K562 (cell line): ENCODE results near the gene OCA2. TPM values are rescaled to one million over a fixed set of nuclear protein-coding genes. Genes with fewer than 3 reads are reported as not detected.

Experiments used
- ATAC-seq: fragments of 200-7000 bp; cut with Tn5 transposase; 3 replicates; pipeline ENCODE4 v1.9.1; 2020; ENCODE audit warnings: moderate library complexity
- BruUV-seq: library from RNA; stranded (reverse); fragments of 400-500 nt; replicated peaks from 2 replicates; lab custom pipeline; 2021; lab: Mats Ljungman, UMichigan
- CTCF ChIA-PET: fragments of 300-600 bp; formaldehyde crosslinking; extraction: SDS; loops from one replicate; lab custom pipeline; 2021; ENCODE audit warnings: low intra/inter-chr PET ratio; lab: Yijun Ruan, JAX
- POLR2A ChIA-PET: fragments of 300-600, 350-650 bp; sonication (Branson Sonifier 250); formaldehyde crosslinking; extraction: SDS; loops from one replicate; lab custom pipeline; 2021; ENCODE audit warnings: antibody characterized with exemption, inconsistent platforms; lab: Yijun Ruan, JAX
- DNase-seq, 4 experiments: peaks; one replicate each; pipeline versions ENCODE4 v3.0.0 to v3.0.0-alpha.2; 2011 to 2018; ENCODE audit warnings: low spot score in 3 of 4, mixed read lengths in 3 of 4; ENCODE audit errors: extremely low read depth in 1 of 4
- FAIRE-seq: peaks from 2 replicates; lab custom pipeline; 2011; peaks lifted over from hg19 to GRCh38; lab: Jason Lieb, UNC
- H2AFZ ChIP-seq: 2 replicates; pipeline ENCODE4 v1.6.0; 2011; ENCODE audit warnings: low read depth, low read length, control low read depth, inconsistent platforms
- H3K27ac ChIP-seq: fragments of 200-600 bp; 3 replicates; pipeline ENCODE4 v1.8.0; 2011; ENCODE audit warnings: low read depth, mild to moderate bottlenecking, control low read depth, inconsistent platforms, low read length, moderate library complexity, mixed read lengths; ENCODE audit errors: extremely low read depth
- H3K27me3 ChIP-seq, 2 experiments: fragments of 300-600 bp in 1 of 2; 2 replicates in 1 of 2; 3 replicates in 1 of 2; pipeline versions ENCODE4 v1.6.0 to v1.8.0; 2011; ENCODE audit warnings: inconsistent platforms in 2 of 2, low read length in 2 of 2, mild to moderate bottlenecking in 1 of 2, mixed read lengths in 1 of 2, moderate library complexity in 1 of 2; ENCODE audit not compliant: control insufficient read depth in 2 of 2, insufficient read depth in 2 of 2
- H3K36me3 ChIP-seq: fragments of 300-600 bp; 3 replicates; pipeline ENCODE4 v1.8.0; 2011; ENCODE audit warnings: mild to moderate bottlenecking, low read length, inconsistent platforms; ENCODE audit not compliant: control insufficient read depth, insufficient read depth
- H3K4me1 ChIP-seq, 2 experiments: fragments of 200-600 bp in 1 of 2; replicated peaks in 1 of 2; 2 replicates in 1 of 2; 3 replicates in 1 of 2; pipeline versions ENCODE4 v1.5.1 to v1.8.0; 2011; ENCODE audit warnings: inconsistent platforms in 2 of 2, low read length in 2 of 2, mild to moderate bottlenecking in 1 of 2, mixed read lengths in 1 of 2, moderate library complexity in 1 of 2; ENCODE audit not compliant: control insufficient read depth in 2 of 2, insufficient read depth in 2 of 2
- H3K4me2 ChIP-seq: 2 replicates; pipeline ENCODE4 v1.6.1; 2011; ENCODE audit warnings: low read length, control low read depth, inconsistent platforms, mixed read lengths; ENCODE audit not compliant: insufficient read depth
- H3K4me3 ChIP-seq: fragments of 200-600 bp; sonication (generic), shearing (Covaris generic); 2 replicates; pipeline ENCODE4 v1.5.1; 2016; ENCODE audit warnings: control low read depth, inconsistent platforms
- H3K79me2 ChIP-seq: fragments of 200-600 bp; 3 replicates; pipeline ENCODE4 v1.8.0; 2011; ENCODE audit warnings: low read length, inconsistent platforms; ENCODE audit not compliant: control insufficient read depth, insufficient read depth
- H3K9ac ChIP-seq, 2 experiments: 2 replicates each; pipeline versions ENCODE4 v1.6.0 to v1.6.1; 2011; ENCODE audit warnings: low read depth in 2 of 2, low read length in 2 of 2, control low read depth in 1 of 2, inconsistent platforms in 1 of 2, mild to moderate bottlenecking in 1 of 2, mixed read lengths in 1 of 2; ENCODE audit not compliant: insufficient read depth in 1 of 2
- H3K9me1 ChIP-seq: one replicate; pipeline ENCODE4 v1.6.0; 2011; ENCODE audit warnings: inconsistent platforms, mild to moderate bottlenecking, low read length, moderate library complexity; ENCODE audit not compliant: control insufficient read depth, insufficient read depth
- H3K9me3 ChIP-seq: replicated peaks from 2 replicates; pipeline ENCODE4 v1.5.1; 2011; ENCODE audit warnings: low read depth, low read length, inconsistent platforms; ENCODE audit not compliant: control insufficient read depth, insufficient read depth
- H4K20me1 ChIP-seq: replicated peaks from 2 replicates; pipeline ENCODE4 v1.6.1; 2011; ENCODE audit warnings: low read length, inconsistent platforms, mixed read lengths; ENCODE audit not compliant: control insufficient read depth, insufficient read depth
- ATF4 ChIP-seq: fragments of 450-650 bp; formaldehyde crosslinking; IDR thresholded peaks from 2 replicates; pipeline ENCODE4 v1.4.0; 2022; ENCODE audit warnings: mild to moderate bottlenecking, moderate library complexity
- CBX2 ChIP-seq: fragments of 200-600 bp; sonication (generic); IDR thresholded peaks from one replicate; pipeline ENCODE4 v1.6.1; 2012; ENCODE audit warnings: mild to moderate bottlenecking, low read length, inconsistent platforms; ENCODE audit not compliant: insufficient read depth, poor library complexity, severe bottlenecking
- E2F6 ChIP-seq, 2 experiments: IDR thresholded peaks; 2 replicates each; pipeline ENCODE4 v1.6.1; 2011; ENCODE audit warnings: borderline replicate concordance in 1 of 2, control low read depth in 1 of 2, low read depth in 1 of 2, low read length in 1 of 2, mild to moderate bottlenecking in 1 of 2, mixed read lengths in 1 of 2, moderate library complexity in 1 of 2; ENCODE audit not compliant: insufficient read depth in 1 of 2, insufficient read length in 1 of 2, poor library complexity in 1 of 2, severe bottlenecking in 1 of 2; ENCODE audit errors: extremely low read depth in 1 of 2
- EGR1 ChIP-seq: fragments of 450-650 bp; conservative IDR thresholded peaks from 2 replicates; pipeline ENCODE4 v1.6.1; 2017; ENCODE audit warnings: mild to moderate bottlenecking
- EWSR1 ChIP-seq: fragments of 450-650 bp; IDR thresholded peaks from 2 replicates; pipeline ENCODE4 v1.6.1; 2018; ENCODE audit warnings: borderline replicate concordance, mild to moderate bottlenecking, low read depth, moderate library complexity; ENCODE audit not compliant: partially characterized antibody
- FOXJ3 ChIP-seq: sonication (generic); formaldehyde crosslinking; IDR thresholded peaks from 2 replicates; pipeline ENCODE4 v1.4.0; 2020; ENCODE audit warnings: mild to moderate bottlenecking, missing genetic modification reagents
- HMGN3 ChIP-seq: IDR thresholded peaks from 2 replicates; pipeline ENCODE4 v1.6.1; 2011; ENCODE audit warnings: borderline replicate concordance, low read depth, mild to moderate bottlenecking, mixed read lengths, low read length; ENCODE audit not compliant: insufficient read length; ENCODE audit errors: extremely low read depth
- NR2C2 ChIP-seq, 2 experiments: fragments of 200-800 bp in 1 of 2; sonication (Bioruptor generic) in 1 of 2; sonication (generic) in 1 of 2; formaldehyde crosslinking in 1 of 2; IDR thresholded peaks; 2 replicates each; pipeline versions ENCODE4 v1.6.1 to v1.8.0; 2016 to 2022; ENCODE audit warnings: mild to moderate bottlenecking in 1 of 2, missing compliant biosample characterization in 1 of 2, missing genetic modification characterization in 1 of 2, missing genetic modification reagents in 1 of 2
- PHF21A ChIP-seq: fragments of 450-650 bp; IDR thresholded peaks from 2 replicates; pipeline ENCODE4 v1.6.1; 2017; ENCODE audit warnings: low read depth, borderline replicate concordance
- POLR2B ChIP-seq: fragments of 450-650 bp; IDR thresholded peaks from 2 replicates; pipeline ENCODE4 v1.6.1; 2018; ENCODE audit warnings: low read depth; ENCODE audit not compliant: partially characterized antibody
- SNIP1 ChIP-seq: fragments of 450-650 bp; IDR thresholded peaks from 2 replicates; pipeline ENCODE4 v1.7.1; 2017; ENCODE audit warnings: low read depth, mild to moderate bottlenecking
- SP2 ChIP-seq: IDR thresholded peaks from 2 replicates; pipeline ENCODE4 v1.6.1; 2011; ENCODE audit warnings: mild to moderate bottlenecking, low read depth, low read length, moderate library complexity; ENCODE audit not compliant: poor library complexity, severe bottlenecking; ENCODE audit errors: extremely low read depth
- THAP12 ChIP-seq: fragments of 250-450 bp; sonication (Bioruptor Pico); IDR thresholded peaks from 2 replicates; pipeline ENCODE4 v1.9.0; 2021; ENCODE audit warnings: mild to moderate bottlenecking, inconsistent platforms
- ZBTB12 ChIP-seq: fragments of 250-450 bp; sonication (Bioruptor Pico); IDR thresholded peaks from 2 replicates; pipeline ENCODE4 v1.4.0; 2020
- WGBS: fragments of 100-300 bp; shearing (Covaris generic); methylation state at CpG from one replicate; pipeline ENCODE4 v1.1.6; 2016; ENCODE audit warnings: low coverage, mixed read lengths; ENCODE audit not compliant: insufficient coverage; ENCODE audit errors: missing lambda C conversion rate; 5-methylcytosine and 5-hydroxymethylcytosine counted together
- in situ Hi-C: fragments of 300-500 bp; cut with MboI; formaldehyde crosslinking; loops from 4 replicates; pipeline ENCODE4 v1.15.0; 2018; ENCODE audit warnings: inconsistent platforms, mixed read lengths
- intact Hi-C: fragments of 100-400 bp; cut with micrococcal nuclease; formaldehyde crosslinking; loops from 2 replicates; pipeline ENCODE4 v1.14.2; 2022
- polyA plus RNA-seq, 8 experiments: library from polyadenylated mRNA; depleted of rRNA in 4 of 8; stranded (reverse) in 5 of 8; unstranded in 3 of 8; fragments of >200 nt; fragmentation: Nextera tagmentation in 2 of 8; fragmentation: Illumina TruSeq in 1 of 8; extraction: Ambion mirVana in 2 of 8; extraction: Trizol in 1 of 8; gene quantifications; 2 replicates each; pipeline versions ENCODE4 v1.2.1 to v1.2.3, GENCODE V29; 2011 to 2014; ENCODE audit warnings: inconsistent platforms in 1 of 8, missing spikeins in 1 of 8
- total RNA-seq, 7 experiments: library from RNA; depleted of rRNA in 6 of 7; stranded (reverse); fragments of >200 nt in 6 of 7; fragmentation: Illumina TruSeq in 2 of 7; extraction: Trizol in 2 of 7; gene quantifications; 2 replicates each; pipeline versions ENCODE4 v1.2.1 to v1.2.3, GENCODE V29; 2011 to 2021; ENCODE audit warnings: low replicate concordance in 1 of 7

OCA2 gene
- total and polyA plus RNA-seq, 9 of the 15 experiments (the other 6 are each of a cell fraction or from before 2014, with no cell fraction given), result 0.07 to 0.59 (median 0.17) TPM; not detected in 1

GRCh38 chr15:27826902-27827714, 272.0 kb downstream of the OCA2 start:
- ATAC-seq (no peak), FAIRE-seq (no peak), DNase-seq (no peak)
- Histone ChIP-seq H3K27me3 (peaks cover 14 to 45% of the 10 kb centered on the region in 2 experiments; a peak in 4 of 5 replicates), H3K36me3 (no peaks in the 10 kb centered on the region), H3K27ac (no peak overlapping the region), H3K4me1 (no peaks in the 10 kb centered on the region), H3K9me1 (no peaks in the 10 kb centered on the region), H4K20me1 (no peaks in the 10 kb centered on the region), H3K4me3 (no peak overlapping the region), H2AFZ (no peak overlapping the region), H3K9ac (no peak overlapping the region), H3K4me2 (no peak overlapping the region), H3K9me3 (no peaks in the 10 kb centered on the region), H3K79me2 (no peaks in the 10 kb centered on the region)
- no TSS peak for BruUV-seq
- in situ Hi-C loops, result no loop called here
- POLR2A ChIA-PET, result interaction anchor here (0.7 to 1.8 kb wide), 2 partner anchors 14 to 34 kb away, joined by 3 read pairs; no protein-coding TSS in a partner anchor
- intact Hi-C loops, result no loop called here
- WGBS, result 2% methylated on average over 15 of the region's 15 CpGs
- CTCF ChIA-PET, result no interaction called here
- no peak for TF ChIP-seq E2F6 (IDR thresholded peaks at IDR 0.05; ENCODE audit: borderline replicate concordance in 1 of 2, extremely low read depth in 1 of 2, insufficient read depth in 1 of 2, insufficient read length in 1 of 2, low read depth in 1 of 2, low read length in 1 of 2, poor library complexity in 1 of 2, severe bottlenecking in 1 of 2)
- TF ChIP-seq CBX2, result no peak
- no peak for TF ChIP-seq POLR2B
- TF ChIP-seq EWSR1, result no peak
- no peak for TF ChIP-seq EGR1
- no peak for TF ChIP-seq HMGN3
- TF ChIP-seq NR2C2 (CRISPR knock-in tag; IDR thresholded peaks at IDR 0.05), result no peak
- no peak for TF ChIP-seq NR2C2 (tag; IDR thresholded peaks at IDR 0.05)
- TF ChIP-seq THAP12 (CRISPR knock-in tag), result no peak
- no peak for TF ChIP-seq ATF4 (CRISPR knock-in tag)
- TF ChIP-seq PHF21A, result no peak
- TF ChIP-seq FOXJ3 (CRISPR knock-in tag), result no peak
- TF ChIP-seq SP2, result no peak
- TF ChIP-seq SNIP1, result no peak
- no peak for TF ChIP-seq ZBTB12
